ENCODE data around the gene CCDC127.

DNA sequence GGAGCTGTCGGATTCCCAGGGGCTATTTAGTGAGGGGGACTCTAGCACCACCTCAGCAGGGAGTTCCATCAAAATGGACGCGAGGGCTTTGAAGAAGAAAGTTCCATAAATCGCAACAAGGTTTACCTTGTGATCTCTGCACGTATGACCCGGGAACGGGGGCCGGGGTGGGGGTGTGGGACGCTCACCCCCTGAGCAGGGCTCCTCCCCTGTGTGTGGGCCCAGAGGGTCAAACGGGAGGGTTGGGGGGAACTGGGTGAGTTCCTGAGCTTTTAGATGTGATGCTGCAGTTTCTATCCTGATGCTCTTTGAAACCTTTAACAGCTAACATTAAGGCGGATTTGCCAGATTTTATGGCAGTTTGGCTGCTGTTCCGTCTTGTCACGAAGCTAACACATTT, 45.5 kb downstream of the CCDC127 start:
- TF ChIP-seq, protein P1, sequence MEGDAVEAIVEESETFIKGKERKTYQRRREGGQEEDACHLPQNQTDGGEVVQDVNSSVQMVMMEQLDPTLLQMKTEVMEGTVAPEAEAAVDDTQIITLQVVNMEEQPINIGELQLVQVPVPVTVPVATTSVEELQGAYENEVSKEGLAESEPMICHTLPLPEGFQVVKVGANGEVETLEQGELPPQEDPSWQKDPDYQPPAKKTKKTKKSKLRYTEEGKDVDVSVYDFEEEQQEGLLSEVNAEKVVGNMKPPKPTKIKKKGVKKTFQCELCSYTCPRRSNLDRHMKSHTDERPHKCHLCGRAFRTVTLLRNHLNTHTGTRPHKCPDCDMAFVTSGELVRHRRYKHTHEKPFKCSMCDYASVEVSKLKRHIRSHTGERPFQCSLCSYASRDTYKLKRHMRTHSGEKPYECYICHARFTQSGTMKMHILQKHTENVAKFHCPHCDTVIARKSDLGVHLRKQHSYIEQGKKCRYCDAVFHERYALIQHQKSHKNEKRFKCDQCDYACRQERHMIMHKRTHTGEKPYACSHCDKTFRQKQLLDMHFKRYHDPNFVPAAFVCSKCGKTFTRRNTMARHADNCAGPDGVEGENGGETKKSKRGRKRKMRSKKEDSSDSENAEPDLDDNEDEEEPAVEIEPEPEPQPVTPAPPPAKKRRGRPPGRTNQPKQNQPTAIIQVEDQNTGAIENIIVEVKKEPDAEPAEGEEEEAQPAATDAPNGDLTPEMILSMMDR (IDR thresholded peaks at IDR 0.05; ENCODE audit: low read depth, low read length, missing input control) = no peak
- TF ChIP-seq, protein P2, sequence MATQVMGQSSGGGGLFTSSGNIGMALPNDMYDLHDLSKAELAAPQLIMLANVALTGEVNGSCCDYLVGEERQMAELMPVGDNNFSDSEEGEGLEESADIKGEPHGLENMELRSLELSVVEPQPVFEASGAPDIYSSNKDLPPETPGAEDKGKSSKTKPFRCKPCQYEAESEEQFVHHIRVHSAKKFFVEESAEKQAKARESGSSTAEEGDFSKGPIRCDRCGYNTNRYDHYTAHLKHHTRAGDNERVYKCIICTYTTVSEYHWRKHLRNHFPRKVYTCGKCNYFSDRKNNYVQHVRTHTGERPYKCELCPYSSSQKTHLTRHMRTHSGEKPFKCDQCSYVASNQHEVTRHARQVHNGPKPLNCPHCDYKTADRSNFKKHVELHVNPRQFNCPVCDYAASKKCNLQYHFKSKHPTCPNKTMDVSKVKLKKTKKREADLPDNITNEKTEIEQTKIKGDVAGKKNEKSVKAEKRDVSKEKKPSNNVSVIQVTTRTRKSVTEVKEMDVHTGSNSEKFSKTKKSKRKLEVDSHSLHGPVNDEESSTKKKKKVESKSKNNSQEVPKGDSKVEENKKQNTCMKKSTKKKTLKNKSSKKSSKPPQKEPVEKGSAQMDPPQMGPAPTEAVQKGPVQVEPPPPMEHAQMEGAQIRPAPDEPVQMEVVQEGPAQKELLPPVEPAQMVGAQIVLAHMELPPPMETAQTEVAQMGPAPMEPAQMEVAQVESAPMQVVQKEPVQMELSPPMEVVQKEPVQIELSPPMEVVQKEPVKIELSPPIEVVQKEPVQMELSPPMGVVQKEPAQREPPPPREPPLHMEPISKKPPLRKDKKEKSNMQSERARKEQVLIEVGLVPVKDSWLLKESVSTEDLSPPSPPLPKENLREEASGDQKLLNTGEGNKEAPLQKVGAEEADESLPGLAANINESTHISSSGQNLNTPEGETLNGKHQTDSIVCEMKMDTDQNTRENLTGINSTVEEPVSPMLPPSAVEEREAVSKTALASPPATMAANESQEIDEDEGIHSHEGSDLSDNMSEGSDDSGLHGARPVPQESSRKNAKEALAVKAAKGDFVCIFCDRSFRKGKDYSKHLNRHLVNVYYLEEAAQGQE (IDR thresholded peaks at IDR 0.05) = no peak
- TF ChIP-seq YY1 (IDR thresholded peaks at IDR 0.05) = no peak
- TF ChIP-seq TAF1 (conservative IDR thresholded peaks at IDR 0.05) = no peak
